Stimulated activated CD8-positive, alpha-beta memory T cell treated with anti-CD3 and anti-CD28 coated beads, Interleukin-12 subunit alpha, Interleukin-12 subunit beta, amount 100 ng/mL, for 4 hours (primary cell): Measurements from ENCODE around the gene PPP1R12A.

Source experiments
- DNase-seq: peaks from one replicate; pipeline ENCODE4 v3.0.0-alpha.2; 2020; ENCODE audit warnings: low read depth

The PPP1R12A gene

GRCh38 chr12:79935624-79936345 is 888 bp upstream of the PPP1R12A start:
- no peak for DNase-seq

GRCh38 chr12:79934281-79935020 is 446 bp downstream of the PPP1R12A start:
- peak; percentile 28 for DNase-seq

- no peak for DNase-seq
Observed at GRCh38 chr12:79933532-79934264, 1.2 kb downstream of the PPP1R12A start.

- no peak for DNase-seq
Observed at GRCh38 chr12:79933043-79933442, 1.9 kb downstream of the PPP1R12A start.

GRCh38 chr12:79932357-79932756 is 2.5 kb downstream of the PPP1R12A start:
- no peak for DNase-seq

GRCh38 chr12:79929065-79929464 is 5.8 kb downstream of the PPP1R12A start:
- DNase-seq, result no peak

GRCh38 chr12:79927772-79928474 is 7.0 kb downstream of the PPP1R12A start:
- DNase-seq, result peak; percentile 21

- DNase-seq, result no peak
Observed at GRCh38 chr12:79926951-79927350, 7.9 kb downstream of the PPP1R12A start.

- DNase-seq, result no peak
Observed at GRCh38 chr12:79925492-79925891, 9.4 kb downstream of the PPP1R12A start.

GRCh38 chr12:79921786-79922185 is 13.1 kb downstream of the PPP1R12A start:
- no peak for DNase-seq

- DNase-seq, result no peak
Observed at GRCh38 chr12:79920421-79921238, 14.3 kb downstream of the PPP1R12A start.

- DNase-seq, result no peak
Observed at GRCh38 chr12:79919762-79920161, 15.1 kb downstream of the PPP1R12A start.

GRCh38 chr12:79916826-79917225 is 18.1 kb downstream of the PPP1R12A start:
- DNase-seq, result no peak

GRCh38 chr12:79911889-79912656 is 22.8 kb downstream of the PPP1R12A start:
- DNase-seq, result no peak

GRCh38 chr12:79908366-79908765 is 26.5 kb downstream of the PPP1R12A start:
- DNase-seq, result no peak

GRCh38 chr12:79901506-79901905 is 33.4 kb downstream of the PPP1R12A start:
- DNase-seq, result no peak

- DNase-seq, result no peak
Observed at GRCh38 chr12:79900951-79901350, 33.9 kb downstream of the PPP1R12A start.

- DNase-seq, result no peak
Observed at GRCh38 chr12:79900199-79900598, 34.7 kb downstream of the PPP1R12A start.

GRCh38 chr12:79897617-79898016 is 37.3 kb downstream of the PPP1R12A start:
- no peak for DNase-seq

- no peak for DNase-seq
Observed at GRCh38 chr12:79895804-79896203, 39.1 kb downstream of the PPP1R12A start.

GRCh38 chr12:79895071-79895470 is 39.8 kb downstream of the PPP1R12A start:
- DNase-seq, result no peak
